HUES48 (cell line): ENCODE data around the gene GPR89A.
"Not testable (repeated sequence)": the region's sequence is repeated elsewhere in the genome, so short reads cannot be mapped to it uniquely, and the experiment has no call there.

ENCODE experiments used
- H3K27ac ChIP-seq: one replicate; pipeline ENCODE4 v1.7.0; 2013; ENCODE audit warnings: low read depth, low read length, inconsistent platforms
- H3K27me3 ChIP-seq: 2 replicates; pipeline ENCODE4 v1.6.1; 2013; ENCODE audit warnings: mild to moderate bottlenecking, low read length; ENCODE audit not compliant: control insufficient read depth, insufficient read depth
- H3K36me3 ChIP-seq: 2 replicates; pipeline ENCODE4 v1.6.1; 2013; ENCODE audit warnings: low read length; ENCODE audit not compliant: control insufficient read depth, insufficient read depth
- H3K4me1 ChIP-seq: 2 replicates; pipeline ENCODE4 v1.6.1; 2013; ENCODE audit warnings: mild to moderate bottlenecking, low read length; ENCODE audit not compliant: control insufficient read depth, insufficient read depth
- H3K4me3 ChIP-seq: 2 replicates; pipeline ENCODE4 v1.5.1; 2013; ENCODE audit warnings: mild to moderate bottlenecking, low read depth, low read length
- H3K9ac ChIP-seq: 2 replicates; pipeline ENCODE4 v1.6.1; 2013; ENCODE audit warnings: mild to moderate bottlenecking, low read depth, low read length, moderate library complexity
- H3K9me3 ChIP-seq: 2 replicates; pipeline ENCODE4 v1.6.1; 2013; ENCODE audit warnings: low read length; ENCODE audit not compliant: control insufficient read depth, insufficient read depth

The GPR89A gene

GRCh38 chr1:145686078-145686477 is 78.3 kb downstream of the GPR89A start:
- H3K27me3 ChIP-seq, H3K9me3 ChIP-seq, H3K36me3 ChIP-seq, H3K27ac ChIP-seq, H3K9ac ChIP-seq, H3K4me3 ChIP-seq, H3K4me1 ChIP-seq: not testable (repeated sequence)

GRCh38 chr1:145688328-145688727 is 80.5 kb downstream of the GPR89A start:
- no peak overlapping the region for H3K27ac ChIP-seq
- no peak overlapping the region for H3K9ac ChIP-seq
- no peaks in the 10 kb centered on the region for H3K36me3 ChIP-seq
- H3K4me1 ChIP-seq: 0 out of 2 replicates have a peak, but pooled peaks cover 5% of the 10 kb centered on the region
- H3K27me3 ChIP-seq: no peaks in the 10 kb centered on the region
- H3K4me3 ChIP-seq: no peak overlapping the region
- H3K9me3 ChIP-seq: no peaks in the 10 kb centered on the region

- no peak overlapping the region for H3K9ac ChIP-seq
- H3K27ac ChIP-seq: no peak overlapping the region
- no peaks in the 10 kb centered on the region for H3K27me3 ChIP-seq
- 0 out of 2 replicates have a peak, but pooled peaks cover 5% of the 10 kb centered on the region for H3K4me1 ChIP-seq
- no peak overlapping the region for H3K4me3 ChIP-seq
- H3K36me3 ChIP-seq: no peaks in the 10 kb centered on the region
- no peaks in the 10 kb centered on the region for H3K9me3 ChIP-seq
These were observed 81.1 kb downstream of the GPR89A start for GRCh38 chr1:145688924-145689323.

GRCh38 chr1:145689922-145690321 is 82.1 kb downstream of the GPR89A start:
- H3K27me3 ChIP-seq: no peaks in the 10 kb centered on the region
- H3K4me1 ChIP-seq: 0 out of 2 replicates have a peak, but pooled peaks cover 5% of the 10 kb centered on the region
- no peaks in the 10 kb centered on the region for H3K36me3 ChIP-seq
- H3K9ac ChIP-seq: no peak overlapping the region
- H3K4me3 ChIP-seq: no peak overlapping the region
- H3K27ac ChIP-seq: no peak overlapping the region
- H3K9me3 ChIP-seq: no peaks in the 10 kb centered on the region

- no peaks in the 10 kb centered on the region for H3K36me3 ChIP-seq
- no peak overlapping the region for H3K4me3 ChIP-seq
- H3K9ac ChIP-seq: no peak overlapping the region
- no peaks in the 10 kb centered on the region for H3K9me3 ChIP-seq
- H3K27ac ChIP-seq: no peak overlapping the region
- H3K27me3 ChIP-seq: no peaks in the 10 kb centered on the region
- 0 out of 2 replicates have a peak, but pooled peaks cover 5% of the 10 kb centered on the region for H3K4me1 ChIP-seq
These were observed 83.1 kb downstream of the GPR89A start for GRCh38 chr1:145690587-145691558.

- no peaks in the 10 kb centered on the region for H3K27me3 ChIP-seq
- no peak overlapping the region for H3K4me3 ChIP-seq
- 0 out of 2 replicates have a peak, but pooled peaks cover 5% of the 10 kb centered on the region for H3K4me1 ChIP-seq
- no peak overlapping the region for H3K27ac ChIP-seq
- no peaks in the 10 kb centered on the region for H3K9me3 ChIP-seq
- H3K36me3 ChIP-seq: no peaks in the 10 kb centered on the region
- H3K9ac ChIP-seq: no peak overlapping the region
These were observed 85.1 kb downstream of the GPR89A start for GRCh38 chr1:145692785-145693443.

- no peak overlapping the region for H3K4me3 ChIP-seq
- H3K36me3 ChIP-seq: no peaks in the 10 kb centered on the region
- H3K27ac ChIP-seq: no peak overlapping the region
- no peaks in the 10 kb centered on the region for H3K9me3 ChIP-seq
- H3K27me3 ChIP-seq: no peaks in the 10 kb centered on the region
- H3K4me1 ChIP-seq: no peaks in the 10 kb centered on the region
- H3K9ac ChIP-seq: no peak overlapping the region
These were observed 88.2 kb downstream of the GPR89A start for GRCh38 chr1:145695821-145696629.

GRCh38 chr1:145696630-145696960 is 88.8 kb downstream of the GPR89A start:
- H3K9me3 ChIP-seq: no peaks in the 10 kb centered on the region
- H3K4me1 ChIP-seq: no peaks in the 10 kb centered on the region
- no peaks in the 10 kb centered on the region for H3K36me3 ChIP-seq
- H3K4me3 ChIP-seq: no peak overlapping the region
- no peak overlapping the region for H3K27ac ChIP-seq
- H3K9ac ChIP-seq: no peak overlapping the region
- H3K27me3 ChIP-seq: no peaks in the 10 kb centered on the region

- Histone ChIP-seq H3K9ac (no peak overlapping the region), H3K27ac (no peak overlapping the region), H3K9me3 (no peaks in the 10 kb centered on the region), H3K27me3 (no peaks in the 10 kb centered on the region), H3K4me3 (no peak overlapping the region), H3K4me1 (no peaks in the 10 kb centered on the region), H3K36me3 (no peaks in the 10 kb centered on the region)
These were observed 93.6 kb downstream of the GPR89A start for GRCh38 chr1:145701306-145701862.

- Histone ChIP-seq H3K4me3 (no peak overlapping the region), H3K36me3 (no peaks in the 10 kb centered on the region), H3K9me3 (no peaks in the 10 kb centered on the region), H3K4me1 (peaks cover 4% of the 10 kb centered on the region; the same call in 1 of the 2 replicates), H3K9ac (no peak overlapping the region), H3K27ac (no peak overlapping the region), H3K27me3 (no peaks in the 10 kb centered on the region)
These were observed 94.3 kb downstream of the GPR89A start for GRCh38 chr1:145702052-145702451.
